SK-N-SH (cell line): Measurements from ENCODE around the gene TSACC.
A peak's percentile ranks its signal among the peaks of the same experiment; 100 is the strongest.

ENCODE experiments used
- CHD2 ChIP-seq: fragments of 150-350 bp; IDR thresholded peaks from 2 replicates; pipeline ENCODE4 v1.6.1; 2018; ENCODE audit warnings: low read length; ENCODE audit not compliant: partially characterized antibody
- EZH2phosphoT487 ChIP-seq: fragments of 200-600 bp; sonication (generic); IDR thresholded peaks from 2 replicates; pipeline ENCODE4 v1.6.1; 2017; ENCODE audit warnings: low read depth, mixed run types, mild to moderate bottlenecking, antibody characterized with exemption, moderate library complexity, borderline replicate concordance
- FOSL2 ChIP-seq: IDR thresholded peaks from 2 replicates; pipeline ENCODE4 v1.4.0; 2012; ENCODE audit warnings: low read depth, mild to moderate bottlenecking, moderate library complexity, borderline replicate concordance
- GATA2 ChIP-seq: sonication (generic); formaldehyde crosslinking; IDR thresholded peaks from 2 replicates; pipeline ENCODE4 v1.5.0; 2020; ENCODE audit warnings: mild to moderate bottlenecking, missing genetic modification reagents
- MAX ChIP-seq: IDR thresholded peaks from 2 replicates; pipeline ENCODE4 v1.4.0; 2012; ENCODE audit warnings: low read depth
- POLR2AphosphoS5 ChIP-seq: IDR thresholded peaks from 2 replicates; pipeline ENCODE4 v1.6.1; 2012; ENCODE audit warnings: low read depth, low read length
- RAD21 ChIP-seq: IDR thresholded peaks from 2 replicates; pipeline ENCODE4 v1.6.1; 2012; ENCODE audit warnings: mild to moderate bottlenecking, low read length
- SIN3A ChIP-seq: IDR thresholded peaks from 2 replicates; pipeline ENCODE4 v1.6.1; 2012; ENCODE audit warnings: low read depth, mild to moderate bottlenecking, low read length, moderate library complexity, borderline replicate concordance
- YY1 ChIP-seq: IDR thresholded peaks from 2 replicates; pipeline ENCODE4 v1.4.0; 2012; ENCODE audit warnings: low read depth, mild to moderate bottlenecking
- TF ChIP-seq, protein P1 (sequence below): fragments of 200-600 bp; sonication (generic); IDR thresholded peaks from 2 replicates; pipeline ENCODE4 v1.6.1; 2017; ENCODE audit warnings: antibody characterized with exemption, mild to moderate bottlenecking, moderate library complexity

- TF ChIP-seq CHD2 (no peak), SIN3A (no peak), EZH2phosphoT487 (no peak), POLR2AphosphoS5 (no peak; the same call in 1 of the 2 replicates), MAX (peak; percentile 69), YY1 (no peak), FOSL2 (peak; percentile 24; the same call in 1 of the 2 replicates), RAD21 (no peak), GATA2 (CRISPR knock-in tag) (no peak)
- TF ChIP-seq, protein P1, sequence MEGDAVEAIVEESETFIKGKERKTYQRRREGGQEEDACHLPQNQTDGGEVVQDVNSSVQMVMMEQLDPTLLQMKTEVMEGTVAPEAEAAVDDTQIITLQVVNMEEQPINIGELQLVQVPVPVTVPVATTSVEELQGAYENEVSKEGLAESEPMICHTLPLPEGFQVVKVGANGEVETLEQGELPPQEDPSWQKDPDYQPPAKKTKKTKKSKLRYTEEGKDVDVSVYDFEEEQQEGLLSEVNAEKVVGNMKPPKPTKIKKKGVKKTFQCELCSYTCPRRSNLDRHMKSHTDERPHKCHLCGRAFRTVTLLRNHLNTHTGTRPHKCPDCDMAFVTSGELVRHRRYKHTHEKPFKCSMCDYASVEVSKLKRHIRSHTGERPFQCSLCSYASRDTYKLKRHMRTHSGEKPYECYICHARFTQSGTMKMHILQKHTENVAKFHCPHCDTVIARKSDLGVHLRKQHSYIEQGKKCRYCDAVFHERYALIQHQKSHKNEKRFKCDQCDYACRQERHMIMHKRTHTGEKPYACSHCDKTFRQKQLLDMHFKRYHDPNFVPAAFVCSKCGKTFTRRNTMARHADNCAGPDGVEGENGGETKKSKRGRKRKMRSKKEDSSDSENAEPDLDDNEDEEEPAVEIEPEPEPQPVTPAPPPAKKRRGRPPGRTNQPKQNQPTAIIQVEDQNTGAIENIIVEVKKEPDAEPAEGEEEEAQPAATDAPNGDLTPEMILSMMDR = no peak
Observed at GRCh38 chr1:156347331-156347730, 9.0 kb downstream of the TSACC start.
